GM19463 (cell line): ENCODE measurements around the gene GRM2.

Experiments used
- ATAC-seq: cut with Tn5 transposase; IDR thresholded peaks from one replicate; pipeline ENCODE4 v1.9.1; 2021; ENCODE audit warnings: mild to moderate bottlenecking, moderate library complexity; ENCODE audit not compliant: unreplicated experiment

Gene GRM2

DNA sequence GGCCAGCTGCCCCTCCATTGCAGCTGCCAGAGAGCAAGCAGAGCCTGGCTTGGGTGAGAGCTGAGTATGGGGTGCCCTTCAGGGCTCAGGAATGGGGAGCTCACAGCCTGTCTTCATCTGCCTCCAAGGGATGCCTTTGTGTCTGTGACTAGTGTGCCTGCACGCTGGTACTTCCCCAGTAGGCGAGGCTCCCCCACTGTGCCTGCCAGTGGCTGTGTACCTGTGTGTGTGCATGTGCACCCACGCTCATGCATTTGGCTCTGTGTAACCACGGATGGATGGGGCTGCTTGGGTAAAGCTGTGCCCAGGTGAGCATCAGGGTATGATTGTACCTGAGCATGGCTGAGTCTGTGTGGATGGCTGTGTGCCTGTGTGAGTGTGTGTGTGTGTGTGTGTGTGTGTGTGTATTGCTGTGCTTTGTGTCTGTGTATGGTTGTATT lies 2.3 kb upstream of the GRM2 start:
- no peak for ATAC-seq

DNA sequence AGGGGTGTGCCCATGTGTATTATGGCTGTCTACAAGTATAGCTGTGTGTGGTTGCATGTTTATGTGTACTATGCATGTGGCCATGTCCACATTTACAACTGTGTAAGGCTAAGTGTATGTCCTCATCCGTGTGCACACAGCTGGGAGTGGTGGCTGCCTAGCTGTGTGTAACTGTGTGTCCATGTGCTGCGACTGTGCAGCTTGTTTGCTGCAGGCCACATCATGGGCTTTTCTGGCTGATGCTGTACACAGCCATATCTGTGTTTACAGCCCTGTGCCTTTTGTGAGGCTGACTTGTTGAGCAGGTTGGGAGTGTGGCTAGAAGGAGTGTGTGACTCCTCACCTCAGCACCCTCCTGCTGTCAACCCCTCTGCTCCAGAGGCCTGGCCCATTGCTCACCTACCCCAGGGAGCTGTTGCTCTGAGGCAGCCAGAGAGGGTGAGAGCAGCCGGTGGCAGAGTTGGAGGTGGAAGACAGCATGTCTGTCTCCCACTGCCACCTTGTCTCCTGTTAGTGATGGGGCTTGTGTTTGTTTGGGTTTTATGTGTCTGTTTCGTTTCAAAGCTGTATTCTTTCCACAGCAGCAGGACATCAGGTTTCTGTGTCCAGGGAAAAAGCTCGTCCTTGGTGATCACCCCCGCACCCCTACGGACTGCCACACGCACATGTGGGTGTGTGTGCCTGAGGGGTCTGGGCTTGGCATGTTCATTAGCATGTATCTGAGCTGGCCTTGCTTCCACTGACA lies 1.4 kb upstream of the GRM2 start:
- ATAC-seq = no peak

DNA sequence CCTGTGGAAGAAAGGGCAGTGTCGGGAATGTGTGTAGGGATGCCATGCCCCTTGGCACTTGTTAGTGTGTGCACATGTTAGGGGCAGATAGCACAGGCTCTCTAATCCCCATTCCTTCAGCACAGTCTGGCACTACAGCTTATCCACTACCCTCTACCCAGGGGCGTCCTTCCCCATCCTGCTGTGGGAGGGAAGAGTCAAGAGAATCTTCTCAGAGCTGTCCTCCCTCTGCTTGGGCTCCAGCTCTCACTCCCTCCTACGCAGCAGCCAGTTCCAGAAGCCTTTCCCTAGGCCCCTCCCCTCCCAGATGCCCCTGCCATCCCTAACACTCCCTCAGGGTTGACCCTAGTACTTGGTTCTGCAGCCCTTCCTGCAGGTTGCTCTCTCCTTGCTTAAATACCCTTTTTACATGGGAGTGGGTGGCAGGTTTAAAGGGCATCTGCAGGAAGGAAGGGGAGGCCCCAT lies 815 bp upstream of the GRM2 start:
- ATAC-seq = no peak

DNA sequence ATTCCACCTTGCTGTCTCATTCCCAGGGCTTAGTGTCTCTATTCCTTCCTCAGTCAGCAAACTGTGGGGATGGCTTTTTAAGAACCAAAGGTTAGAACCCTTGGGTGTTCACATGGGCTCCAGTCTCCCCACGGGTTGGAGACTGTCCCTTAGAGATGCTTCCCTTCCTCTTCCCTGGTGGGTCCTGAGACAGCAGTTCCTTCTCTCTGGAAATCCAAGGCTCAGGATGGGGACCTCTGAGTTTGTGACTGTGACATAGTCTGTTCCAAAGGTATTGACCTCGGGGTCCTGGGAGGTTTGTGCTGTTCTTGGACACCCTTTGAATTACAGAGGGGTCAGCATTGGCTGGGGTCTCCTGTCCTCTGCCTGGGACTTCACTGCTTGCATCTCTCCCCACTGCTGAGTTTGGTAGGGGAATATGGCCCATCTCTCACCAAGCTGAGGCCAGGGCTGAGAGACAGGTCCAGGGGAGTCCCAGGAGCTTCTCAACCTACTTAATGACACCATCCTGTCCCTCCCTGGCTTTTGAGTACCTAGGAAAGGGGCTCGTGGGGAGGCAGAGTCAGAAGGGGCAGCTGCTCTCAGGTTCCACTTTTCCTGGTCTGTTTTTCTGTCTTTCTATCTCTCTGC lies 1.5 kb downstream of the GRM2 start:
- no peak for ATAC-seq

DNA sequence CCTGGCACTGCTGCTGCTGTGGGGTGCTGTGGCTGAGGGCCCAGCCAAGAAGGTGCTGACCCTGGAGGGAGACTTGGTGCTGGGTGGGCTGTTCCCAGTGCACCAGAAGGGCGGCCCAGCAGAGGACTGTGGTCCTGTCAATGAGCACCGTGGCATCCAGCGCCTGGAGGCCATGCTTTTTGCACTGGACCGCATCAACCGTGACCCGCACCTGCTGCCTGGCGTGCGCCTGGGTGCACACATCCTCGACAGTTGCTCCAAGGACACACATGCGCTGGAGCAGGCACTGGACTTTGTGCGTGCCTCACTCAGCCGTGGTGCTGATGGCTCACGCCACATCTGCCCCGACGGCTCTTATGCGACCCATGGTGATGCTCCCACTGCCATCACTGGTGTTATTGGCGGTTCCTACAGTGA lies 2.1 kb downstream of the GRM2 start:
- ATAC-seq = no peak

DNA sequence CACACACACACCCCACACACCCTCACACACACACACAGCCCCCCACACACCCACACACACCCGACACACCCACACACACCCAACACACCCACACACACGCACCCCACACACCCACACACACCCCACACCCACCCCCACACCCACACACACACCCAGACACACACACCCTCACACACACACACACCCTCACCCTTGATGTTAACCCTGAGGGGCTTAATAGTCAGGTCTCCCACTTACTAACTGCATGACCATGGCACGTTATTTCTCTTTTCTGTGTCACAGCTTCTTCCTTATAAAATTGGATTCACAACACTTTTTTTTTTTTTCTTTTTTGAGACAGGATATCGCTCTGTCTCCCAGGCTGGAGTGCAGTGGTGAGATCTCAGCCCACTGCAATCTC lies 2.8 kb downstream of the GRM2 start:
- ATAC-seq = no peak

DNA sequence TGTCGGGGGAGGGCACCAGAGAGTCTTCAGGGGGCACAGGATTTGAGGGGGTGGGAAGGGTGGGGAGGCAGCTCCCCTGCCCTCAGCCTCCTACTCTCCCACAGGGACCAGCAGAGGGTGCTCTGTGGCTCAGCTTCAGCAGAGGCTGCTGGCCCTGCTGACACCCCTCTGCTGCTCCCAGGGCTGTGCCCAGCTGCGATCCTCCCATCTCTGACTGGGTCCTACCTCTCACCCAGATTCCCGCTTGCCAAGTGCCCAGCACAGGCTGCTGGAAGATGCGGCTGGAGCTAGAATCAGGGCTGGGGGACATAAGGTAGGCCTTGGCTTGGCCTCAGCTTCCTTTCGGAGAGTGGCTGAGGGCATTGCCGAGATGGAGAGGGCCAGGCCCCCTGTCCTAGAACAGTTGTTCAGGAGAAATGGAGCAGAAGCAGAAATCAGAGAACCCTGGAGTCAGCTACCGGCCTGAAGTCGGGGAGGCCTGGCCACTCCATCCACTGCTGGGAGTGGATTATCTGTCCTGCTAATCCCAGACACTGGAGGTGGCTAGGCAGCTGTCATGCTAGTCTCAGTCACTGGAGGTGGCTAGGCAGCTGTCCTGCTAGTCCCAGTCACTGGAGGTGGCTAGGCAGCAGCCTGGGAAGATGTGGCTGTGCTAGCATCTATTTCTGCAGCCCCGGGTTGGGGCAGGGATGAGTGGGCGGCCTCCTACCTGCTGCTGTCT lies 3.9 kb downstream of the GRM2 start:
- ATAC-seq = no peak

DNA sequence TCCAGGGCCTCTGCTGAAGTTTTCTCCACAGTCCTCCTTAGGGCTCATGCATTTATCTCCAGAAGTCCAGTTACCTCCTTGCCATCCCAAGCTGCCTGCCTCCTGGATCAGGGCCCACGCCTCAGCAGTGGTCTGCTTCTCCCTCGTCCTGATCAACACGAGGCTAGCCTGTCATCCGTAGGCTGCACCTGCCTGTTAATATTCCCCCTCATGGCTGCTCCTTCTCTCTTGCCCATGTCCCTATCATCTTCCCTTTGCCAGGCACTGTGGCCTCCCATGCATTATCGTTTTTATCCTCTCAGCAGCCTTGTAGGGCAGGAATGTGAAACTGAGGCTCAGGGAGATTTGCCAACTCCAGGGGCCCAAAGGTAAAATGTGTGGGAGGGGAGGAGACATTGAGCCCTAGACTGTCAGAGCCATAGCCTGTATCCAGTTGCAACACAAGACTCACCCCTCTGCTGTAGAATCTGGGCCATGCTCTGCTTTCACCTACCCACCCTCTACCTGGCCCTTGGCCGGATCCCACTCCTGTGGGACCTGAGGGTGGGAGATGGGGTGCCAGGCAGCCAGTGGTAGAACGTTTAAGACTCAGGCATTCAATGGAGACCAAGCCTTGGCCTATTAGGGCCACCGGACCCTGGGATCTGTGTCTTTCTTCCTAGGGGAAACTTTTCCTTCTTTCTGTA lies 4.6 kb downstream of the GRM2 start:
- no peak for ATAC-seq

DNA sequence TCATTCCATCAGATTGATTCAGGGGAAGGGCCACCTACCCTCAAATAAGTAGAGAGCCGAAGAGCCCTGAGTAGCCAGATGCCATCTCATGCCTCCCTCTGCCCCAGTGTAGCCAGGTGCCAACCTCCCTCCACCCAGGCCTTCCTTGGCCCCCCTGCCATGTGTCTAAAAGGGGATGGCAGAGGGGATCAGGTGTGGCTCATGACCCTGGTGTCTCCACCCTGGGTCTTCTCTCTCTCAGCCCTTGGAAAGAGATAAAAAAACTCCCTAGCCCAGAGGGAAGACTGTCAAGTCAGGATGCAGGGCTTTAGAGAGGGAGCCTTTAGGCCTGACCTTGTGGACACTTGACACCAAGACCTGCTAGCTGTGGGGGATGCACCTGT lies 5.2 kb downstream of the GRM2 start:
- ATAC-seq = no peak

DNA sequence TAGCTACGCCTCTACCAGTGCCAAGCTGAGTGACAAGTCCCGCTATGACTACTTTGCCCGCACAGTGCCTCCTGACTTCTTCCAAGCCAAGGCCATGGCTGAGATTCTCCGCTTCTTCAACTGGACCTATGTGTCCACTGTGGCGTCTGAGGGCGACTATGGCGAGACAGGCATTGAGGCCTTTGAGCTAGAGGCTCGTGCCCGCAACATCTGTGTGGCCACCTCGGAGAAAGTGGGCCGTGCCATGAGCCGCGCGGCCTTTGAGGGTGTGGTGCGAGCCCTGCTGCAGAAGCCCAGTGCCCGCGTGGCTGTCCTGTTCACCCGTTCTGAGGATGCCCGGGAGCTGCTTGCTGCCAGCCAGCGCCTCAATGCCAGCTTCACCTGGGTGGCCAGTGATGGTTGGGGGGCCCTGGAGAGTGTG lies 5.7 kb downstream of the GRM2 start:
- ATAC-seq = no peak

DNA sequence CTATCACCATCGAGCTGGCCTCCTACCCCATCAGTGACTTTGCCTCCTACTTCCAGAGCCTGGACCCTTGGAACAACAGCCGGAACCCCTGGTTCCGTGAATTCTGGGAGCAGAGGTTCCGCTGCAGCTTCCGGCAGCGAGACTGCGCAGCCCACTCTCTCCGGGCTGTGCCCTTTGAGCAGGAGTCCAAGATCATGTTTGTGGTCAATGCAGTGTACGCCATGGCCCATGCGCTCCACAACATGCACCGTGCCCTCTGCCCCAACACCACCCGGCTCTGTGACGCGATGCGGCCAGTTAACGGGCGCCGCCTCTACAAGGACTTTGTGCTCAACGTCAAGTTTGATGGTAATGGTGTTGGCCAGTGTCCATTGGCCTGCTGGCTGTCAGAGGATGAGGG lies 6.1 kb downstream of the GRM2 start:
- no peak for ATAC-seq

DNA sequence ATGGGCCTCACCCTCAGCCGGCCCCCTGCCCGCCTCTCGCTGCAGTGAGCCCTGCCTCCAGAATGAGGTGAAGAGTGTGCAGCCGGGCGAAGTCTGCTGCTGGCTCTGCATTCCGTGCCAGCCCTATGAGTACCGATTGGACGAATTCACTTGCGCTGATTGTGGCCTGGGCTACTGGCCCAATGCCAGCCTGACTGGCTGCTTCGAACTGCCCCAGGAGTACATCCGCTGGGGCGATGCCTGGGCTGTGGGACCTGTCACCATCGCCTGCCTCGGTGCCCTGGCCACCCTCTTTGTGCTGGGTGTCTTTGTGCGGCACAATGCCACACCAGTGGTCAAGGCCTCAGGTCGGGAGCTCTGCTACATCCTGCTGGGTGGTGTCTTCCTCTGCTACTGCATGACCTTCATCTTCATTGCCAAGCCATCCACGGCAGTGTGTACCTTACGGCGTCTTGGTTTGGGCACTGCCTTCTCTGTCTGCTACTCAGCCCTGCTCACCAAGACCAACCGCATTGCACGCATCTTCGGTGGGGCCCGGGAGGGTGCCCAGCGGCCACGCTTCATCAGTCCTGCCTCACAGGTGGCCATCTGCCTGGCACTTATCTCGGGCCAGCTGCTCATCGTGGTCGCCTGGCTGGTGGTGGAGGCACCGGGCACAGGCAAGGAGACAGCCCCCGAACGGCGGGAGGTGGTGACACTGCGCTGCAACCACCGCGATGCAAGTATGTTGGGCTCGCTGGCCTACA lies 8.5 kb downstream of the GRM2 start:
- ATAC-seq = no peak

DNA sequence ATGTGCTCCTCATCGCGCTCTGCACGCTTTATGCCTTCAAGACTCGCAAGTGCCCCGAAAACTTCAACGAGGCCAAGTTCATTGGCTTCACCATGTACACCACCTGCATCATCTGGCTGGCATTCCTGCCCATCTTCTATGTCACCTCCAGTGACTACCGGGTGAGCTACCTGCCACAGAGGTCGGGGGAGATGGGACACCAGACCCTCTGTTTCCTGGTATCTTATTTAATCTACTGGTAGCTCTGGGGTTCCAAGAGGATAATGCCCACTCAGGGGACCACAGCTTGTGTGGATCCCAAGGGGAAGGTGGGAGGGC lies 9.1 kb downstream of the GRM2 start:
- no peak for ATAC-seq

DNA sequence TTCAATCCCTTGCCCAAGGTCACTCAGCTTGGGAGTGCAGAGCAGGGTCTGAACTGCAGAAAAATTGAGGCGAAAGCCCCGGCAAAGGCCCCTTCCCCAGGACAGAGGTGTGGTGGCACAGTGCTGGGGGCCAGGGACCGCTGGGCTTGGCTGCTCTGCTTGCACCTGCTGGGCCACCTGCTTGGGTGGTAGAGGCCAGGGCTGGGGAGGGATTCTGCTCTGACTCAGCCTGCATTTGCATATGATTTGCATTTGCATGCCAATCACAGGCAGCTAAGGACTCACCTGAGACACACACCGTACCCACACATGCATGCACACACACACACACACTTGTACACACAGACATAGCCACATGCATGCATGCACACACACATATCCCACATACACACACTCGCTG lies 9.9 kb downstream of the GRM2 start:
- no peak for ATAC-seq

DNA sequence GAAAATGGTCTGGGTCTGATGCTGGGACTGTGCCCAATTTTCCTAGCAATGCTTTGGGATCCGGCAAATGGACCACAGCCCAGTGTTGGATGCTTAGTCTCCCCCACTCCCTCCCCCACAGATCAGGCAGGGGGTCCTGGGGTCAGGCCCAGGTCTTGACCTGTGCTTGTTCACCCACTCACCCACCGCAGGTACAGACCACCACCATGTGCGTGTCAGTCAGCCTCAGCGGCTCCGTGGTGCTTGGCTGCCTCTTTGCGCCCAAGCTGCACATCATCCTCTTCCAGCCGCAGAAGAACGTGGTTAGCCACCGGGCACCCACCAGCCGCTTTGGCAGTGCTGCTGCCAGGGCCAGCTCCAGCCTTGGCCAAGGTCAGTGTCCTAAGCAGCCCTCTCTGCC lies 10.6 kb downstream of the GRM2 start:
- ATAC-seq = no peak

DNA sequence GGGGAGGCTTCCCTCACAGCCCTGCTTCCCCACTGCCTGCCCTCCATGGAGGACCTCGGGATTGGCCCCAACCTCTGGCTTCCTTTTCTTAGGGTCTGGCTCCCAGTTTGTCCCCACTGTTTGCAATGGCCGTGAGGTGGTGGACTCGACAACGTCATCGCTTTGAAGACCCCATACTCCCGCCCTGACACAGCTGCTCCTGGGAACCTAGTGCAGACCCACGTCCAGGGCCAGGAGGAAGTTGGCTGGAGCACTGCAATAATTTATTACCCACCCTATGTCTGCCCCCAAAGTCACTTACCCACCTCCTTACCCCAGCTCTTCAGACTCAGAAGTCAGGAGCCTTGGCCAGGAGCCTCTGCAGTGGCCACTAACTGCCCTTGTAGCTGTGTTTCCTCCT lies 11.1 kb downstream of the GRM2 start:
- ATAC-seq = no peak

DNA sequence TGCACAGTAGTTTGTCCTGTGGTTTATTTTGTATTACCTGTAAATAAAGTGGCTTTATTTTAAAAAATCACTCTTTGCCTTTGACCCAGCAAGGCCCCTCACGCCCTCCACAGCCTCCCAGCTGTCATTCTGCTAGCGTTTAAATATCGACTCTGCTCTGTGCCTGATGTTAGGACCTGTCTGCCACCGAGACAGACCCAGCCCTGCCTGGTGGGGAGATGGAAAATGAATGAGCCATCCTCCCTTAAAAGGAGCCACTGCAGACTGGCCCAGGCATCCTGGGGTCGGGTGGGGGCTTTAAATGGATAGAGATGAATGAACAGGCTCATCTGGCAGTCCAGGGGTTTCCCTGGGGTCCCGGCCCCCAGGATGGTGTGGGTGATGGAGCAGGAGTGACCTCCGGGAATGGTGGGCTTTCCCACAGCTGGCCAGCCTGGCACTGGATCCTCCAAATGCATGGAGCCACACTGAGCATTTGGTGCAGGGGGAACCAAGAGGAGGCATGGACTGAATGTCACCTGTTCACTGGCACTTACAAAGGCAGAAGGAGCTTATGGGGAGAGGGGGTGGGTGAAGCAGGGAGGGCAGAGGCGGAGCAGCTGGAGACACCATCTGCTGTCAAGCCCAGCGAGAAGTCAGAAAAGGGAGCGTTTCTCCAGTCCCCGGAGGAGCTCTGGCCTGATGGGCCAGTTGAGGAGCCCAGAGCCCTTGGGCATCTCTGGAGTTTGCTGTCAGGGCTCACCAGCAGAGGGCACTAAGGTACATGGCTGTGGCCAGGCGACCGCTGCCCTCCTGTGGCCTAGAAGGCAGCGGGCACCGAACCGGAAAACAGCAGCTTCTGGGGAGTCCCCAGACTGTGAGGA lies 11.9 kb downstream of the GRM2 start:
- ATAC-seq = peak; percentile 79

DNA sequence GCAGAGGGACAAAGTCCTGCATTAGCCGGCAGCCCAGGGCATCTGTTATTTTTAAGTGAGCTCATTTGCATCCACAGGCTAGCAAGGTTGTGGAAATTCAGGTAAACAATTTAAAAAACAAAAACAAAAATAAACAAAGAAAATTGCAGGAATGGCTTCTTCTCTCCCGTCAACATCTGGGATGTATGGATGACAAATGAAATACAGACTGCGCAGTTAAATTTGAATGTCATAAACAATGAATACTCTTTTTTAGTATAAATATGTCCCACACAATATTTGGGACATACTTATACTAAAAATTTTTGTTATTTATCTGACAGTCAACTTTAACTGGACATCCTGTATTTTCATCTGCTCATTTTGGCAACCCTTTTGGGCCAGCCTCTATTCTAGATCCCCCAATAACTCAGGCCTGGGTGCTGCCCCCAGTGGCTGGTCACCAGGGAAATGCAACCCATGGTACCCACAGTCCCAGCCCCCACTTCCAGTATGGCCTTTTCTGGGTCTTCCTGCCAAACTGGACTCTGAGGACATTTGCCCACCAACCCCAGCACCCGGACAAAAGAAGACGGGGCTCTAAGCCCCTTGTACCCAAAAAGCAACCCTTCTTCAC lies 12.7 kb downstream of the GRM2 start:
- no peak for ATAC-seq

DNA sequence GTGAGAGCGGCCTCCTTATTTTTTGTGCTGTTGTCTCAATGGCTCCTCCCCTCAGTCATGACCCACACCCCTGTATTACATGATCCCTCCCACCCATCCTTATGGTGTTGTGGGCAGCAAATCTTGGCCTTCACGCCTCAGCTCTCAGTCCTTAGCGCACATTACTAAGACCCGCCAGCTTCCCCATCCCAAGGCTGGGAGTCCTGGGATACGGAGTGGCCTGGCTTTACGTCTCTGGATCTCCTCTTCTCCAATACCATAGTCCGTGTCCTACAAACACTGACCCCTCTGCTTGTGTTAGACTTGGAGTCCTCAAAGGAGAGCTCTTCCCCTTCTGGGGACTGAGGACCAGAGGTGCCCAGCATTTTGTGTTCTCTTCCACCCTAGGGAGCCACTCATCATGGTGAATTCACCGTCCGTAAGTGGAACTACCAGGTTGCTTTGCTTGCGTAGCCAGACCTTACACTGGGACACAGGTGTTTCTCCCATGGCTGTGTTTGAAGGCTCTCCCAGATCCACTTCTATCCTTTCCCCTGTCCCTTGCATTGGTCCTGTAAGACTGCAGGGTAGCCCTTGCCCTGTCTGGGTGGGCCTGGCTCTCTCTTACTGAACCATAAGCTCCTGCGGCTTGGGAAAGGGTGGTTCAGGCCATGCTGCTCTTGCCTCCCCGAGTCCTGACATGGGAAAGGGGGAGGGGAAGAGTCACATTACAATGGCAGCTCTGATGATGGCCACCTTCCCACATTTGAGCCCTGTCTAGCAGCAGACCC lies 13.6 kb downstream of the GRM2 start:
- no peak for ATAC-seq
